IMR-90 (cell line): ENCODE results near the gene SINHCAF. TPM values are rescaled to one million over a fixed set of nuclear protein-coding genes. Genes with fewer than 3 reads are reported as not detected.

Experiments used
- ATAC-seq: fragments of 200-7000 bp; cut with Tn5 transposase; 2 replicates; pipeline ENCODE4 v1.9.1; 2020; ENCODE audit warnings: low read depth, mild to moderate bottlenecking, moderate library complexity
- BruUV-seq: library from RNA; stranded (reverse); fragments of 400-500 nt; replicated peaks from 2 replicates; lab custom pipeline; 2021; lab: Mats Ljungman, UMichigan
- CTCF ChIA-PET: fragments of 300-600 bp; formaldehyde crosslinking; extraction: SDS; loops from one replicate; lab custom pipeline; 2021; ENCODE audit warnings: antibody characterized with exemption; lab: Yijun Ruan, JAX
- POLR2A ChIA-PET: fragments of 300-600 bp; sonication (Branson Sonifier 250); formaldehyde crosslinking; loops from one replicate; lab custom pipeline; 2022; ENCODE audit warnings: antibody characterized with exemption; ENCODE audit not compliant: unreplicated experiment; lab: Charles Lee
- DNase-seq: peaks from one replicate; pipeline ENCODE4 v3.0.0; 2013
- H2AFZ ChIP-seq: replicated peaks from 2 replicates; pipeline ENCODE3; 2013; ENCODE audit warnings: low read length, mild to moderate bottlenecking; ENCODE audit not compliant: poor library complexity
- H2AK5ac ChIP-seq: 2 replicates; pipeline ENCODE4 v1.6.1; 2013; ENCODE audit warnings: low read depth, low read length, inconsistent platforms
- H2AK9ac ChIP-seq: replicated peaks from 2 replicates; pipeline ENCODE3; 2013; ENCODE audit warnings: mild to moderate bottlenecking, low read depth, low read length, moderate library complexity; ENCODE audit not compliant: poor library complexity
- H2BK120ac ChIP-seq: 2 replicates; pipeline ENCODE4 v1.6.1; 2013; ENCODE audit warnings: low read depth, low read length, inconsistent platforms
- H2BK15ac ChIP-seq: 3 replicates; pipeline ENCODE4 v1.6.1; 2013; ENCODE audit warnings: low read depth, low read length, inconsistent platforms
- H2BK20ac ChIP-seq: 2 replicates; pipeline ENCODE4 v1.6.1; 2013; ENCODE audit warnings: low read depth, mild to moderate bottlenecking, inconsistent platforms, low read length, moderate library complexity
- H2BK5ac ChIP-seq: 2 replicates; pipeline ENCODE4 v1.6.1; 2013; ENCODE audit warnings: mild to moderate bottlenecking, low read depth, low read length, inconsistent platforms; ENCODE audit not compliant: poor library complexity, severe bottlenecking
- H3K14ac ChIP-seq: replicated peaks from 2 replicates; pipeline ENCODE4 v1.6.1; 2013; ENCODE audit warnings: low read depth, low read length, inconsistent platforms
- H3K18ac ChIP-seq: 2 replicates; pipeline ENCODE4 v1.6.1; 2013; ENCODE audit warnings: low read depth, low read length, control low read depth
- H3K23ac ChIP-seq: 2 replicates; pipeline ENCODE4 v1.6.1; 2013; ENCODE audit warnings: low read depth, low read length, inconsistent platforms
- H3K27ac ChIP-seq: 2 replicates; pipeline ENCODE4 v1.5.1; 2013; ENCODE audit warnings: mild to moderate bottlenecking, control low read depth, low read length; ENCODE audit not compliant: insufficient read depth
- H3K27me3 ChIP-seq: 2 replicates; pipeline ENCODE4 v1.6.1; 2013; ENCODE audit warnings: low read length; ENCODE audit not compliant: control insufficient read depth, insufficient read depth
- H3K36me3 ChIP-seq: 2 replicates; pipeline ENCODE4 v1.6.1; 2013; ENCODE audit warnings: low read length, mixed read lengths; ENCODE audit not compliant: control insufficient read depth, insufficient read depth
- H3K4ac ChIP-seq: 2 replicates; pipeline ENCODE4 v1.6.1; 2013; ENCODE audit warnings: low read depth, low read length, inconsistent platforms
- H3K4me1 ChIP-seq: 2 replicates; pipeline ENCODE4 v1.6.1; 2013; ENCODE audit warnings: low read length, mixed read lengths; ENCODE audit not compliant: control insufficient read depth, insufficient read depth
- H3K4me2 ChIP-seq: 2 replicates; pipeline ENCODE4 v1.6.1; 2013; ENCODE audit warnings: low read depth, mild to moderate bottlenecking, control low read depth, low read length, moderate library complexity
- H3K4me3 ChIP-seq: 2 replicates; pipeline ENCODE4 v1.5.1; 2013; ENCODE audit warnings: low read depth, mild to moderate bottlenecking, control low read depth, low read length, moderate library complexity; ENCODE audit not compliant: insufficient read depth
- H3K56ac ChIP-seq: 2 replicates; pipeline ENCODE4 v1.6.1; 2013; ENCODE audit warnings: low read length, inconsistent platforms; ENCODE audit not compliant: insufficient read depth; ENCODE audit errors: extremely low read depth
- H3K79me1 ChIP-seq, 2 experiments: 2 replicates each; pipeline ENCODE4 v1.6.1; 2013; ENCODE audit warnings: low read length in 2 of 2, inconsistent platforms in 1 of 2, low read depth in 1 of 2
- H3K9ac ChIP-seq: 2 replicates; pipeline ENCODE4 v1.6.1; 2013; ENCODE audit warnings: low read depth, low read length, control low read depth
- H3K9me1 ChIP-seq: 2 replicates; pipeline ENCODE4 v1.6.1; 2013; ENCODE audit warnings: low read length, inconsistent platforms; ENCODE audit not compliant: insufficient read depth
- H3K9me3 ChIP-seq: 2 replicates; pipeline ENCODE4 v1.6.1; 2013; ENCODE audit warnings: low read length; ENCODE audit not compliant: control insufficient read depth, insufficient read depth
- H4K20me1 ChIP-seq: 2 replicates; pipeline ENCODE4 v1.6.1; 2013; ENCODE audit warnings: low read length, inconsistent platforms; ENCODE audit not compliant: insufficient read depth
- H4K5ac ChIP-seq: 2 replicates; pipeline ENCODE4 v1.6.1; 2013; ENCODE audit warnings: mild to moderate bottlenecking, low read depth, low read length, control low read depth
- H4K8ac ChIP-seq, 2 experiments: 2 replicates each; pipeline ENCODE4 v1.6.1; 2013; ENCODE audit warnings: low read depth in 2 of 2, low read length in 2 of 2, control low read depth in 1 of 2, inconsistent platforms in 1 of 2
- H4K91ac ChIP-seq: 2 replicates; pipeline ENCODE4 v1.6.1; 2013; ENCODE audit warnings: low read depth, low read length, inconsistent platforms; ENCODE audit not compliant: insufficient read depth
- BHLHE40 ChIP-seq: fragments of 150-350 bp; IDR thresholded peaks from 2 replicates; pipeline ENCODE4 v1.6.1; 2016; ENCODE audit warnings: mild to moderate bottlenecking, low read depth, low read length
- CEBPB ChIP-seq: IDR thresholded peaks from 2 replicates; pipeline ENCODE4 v1.6.1; 2012; ENCODE audit warnings: low read depth, low read length, improper control_type of control experiment
- CHD1 ChIP-seq: IDR thresholded peaks from 2 replicates; pipeline ENCODE4 v1.6.1; 2012; ENCODE audit warnings: low read depth, low read length, improper control_type of control experiment
- CTCF ChIP-seq: conservative IDR thresholded peaks from 2 replicates; pipeline ENCODE4 v1.5.1; 2012; ENCODE audit warnings: mild to moderate bottlenecking, low read depth, low read length, improper control_type of control experiment
- ELK1 ChIP-seq: fragments of 150-350 bp; IDR thresholded peaks from 2 replicates; pipeline ENCODE4 v1.6.1; 2016; ENCODE audit warnings: low read depth, mild to moderate bottlenecking, low read length, moderate library complexity, borderline replicate concordance
- FOS ChIP-seq: fragments of 150-350 bp; IDR thresholded peaks from 2 replicates; pipeline ENCODE4 v1.6.1; 2016; ENCODE audit warnings: low read depth, low read length
- MAFK ChIP-seq: IDR thresholded peaks from 2 replicates; pipeline ENCODE4 v1.6.1; 2012; ENCODE audit warnings: low read depth, low read length, improper control_type of control experiment
- MAZ ChIP-seq: IDR thresholded peaks from 2 replicates; pipeline ENCODE4 v1.6.1; 2012; ENCODE audit warnings: low read depth, mild to moderate bottlenecking, low read length, improper control_type of control experiment, moderate library complexity, borderline replicate concordance
- MXI1 ChIP-seq: IDR thresholded peaks from 2 replicates; pipeline ENCODE4 v1.6.1; 2012; ENCODE audit warnings: low read depth, mild to moderate bottlenecking, low read length, moderate library complexity, borderline replicate concordance
- NFE2L2 ChIP-seq: fragments of 150-350 bp; IDR thresholded peaks from 2 replicates; pipeline ENCODE4 v1.6.1; 2016; ENCODE audit warnings: low read depth, mild to moderate bottlenecking, low read length
- POLR2A ChIP-seq: IDR thresholded peaks from 2 replicates; pipeline ENCODE4 v1.6.1; 2012; ENCODE audit warnings: mild to moderate bottlenecking, low read depth, low read length
- RAD21 ChIP-seq: IDR thresholded peaks from 2 replicates; pipeline ENCODE4 v1.6.1; 2012; ENCODE audit warnings: low read length, improper control_type of control experiment
- RCOR1 ChIP-seq: IDR thresholded peaks from 2 replicates; pipeline ENCODE4 v1.6.1; 2012; ENCODE audit warnings: mild to moderate bottlenecking, low read length, improper control_type of control experiment; ENCODE audit not compliant: insufficient replicate concordance
- RFX5 ChIP-seq: IDR thresholded peaks from 2 replicates; pipeline ENCODE4 v1.8.0; 2012; ENCODE audit warnings: low read depth, mild to moderate bottlenecking, low read length, moderate library complexity
- SMC3 ChIP-seq: fragments of 150-350 bp; IDR thresholded peaks from 2 replicates; pipeline ENCODE4 v1.6.1; 2016; ENCODE audit warnings: low read depth, mild to moderate bottlenecking, antibody characterized with exemption, low read length, moderate library complexity
- USF2 ChIP-seq: fragments of 150-350 bp; IDR thresholded peaks from 2 replicates; pipeline ENCODE4 v1.6.1; 2017; ENCODE audit warnings: mild to moderate bottlenecking, antibody characterized with exemption, low read length, low read depth
- WGBS, 2 experiments: methylation state at CpG; one replicate each; pipeline versions ENCODE4 v1.1.5 to v1.1.7; 2013; ENCODE audit warnings: missing lambda C conversion rate in 2 of 2; ENCODE audit not compliant: insufficient read length in 1 of 2; ENCODE audit errors: extremely low coverage in 2 of 2; 5-methylcytosine and 5-hydroxymethylcytosine counted together
- dilution Hi-C: fragments of 300-500 bp; cut with HindIII; formaldehyde crosslinking; loops from one replicate; pipeline ENCODE4 v1.14.3; 2018; ENCODE audit warnings: low sequenced_read_pairs; ENCODE audit not compliant: unreplicated experiment
- in situ Hi-C: fragments of 300-500 bp; cut with MboI; formaldehyde crosslinking; loops from 3 replicates; pipeline ENCODE4 v1.14.3; 2019; ENCODE audit warnings: low sequenced_read_pairs, inconsistent platforms, mixed read lengths
- intact Hi-C: fragments of 100-400 bp; cut with micrococcal nuclease; formaldehyde crosslinking; loops from 2 replicates; pipeline ENCODE4 v1.10.0; 2022
- polyA plus RNA-seq, 3 experiments: library from polyadenylated mRNA; depleted of rRNA; stranded (reverse); fragments of >200 nt; gene quantifications; 2 replicates each; pipeline ENCODE4 v1.2.3, GENCODE V29; 2012; ENCODE audit warnings: low replicate concordance in 1 of 3
- total RNA-seq: library from RNA; depleted of rRNA; stranded (reverse); fragments of >200 nt; gene quantifications from 2 replicates; pipeline ENCODE4 v1.2.3, GENCODE V29; 2012

The SINHCAF gene
- total and polyA plus RNA-seq, 2 of the 4 experiments (the other 2 are of a cell fraction) = 21.6 to 30.8 TPM

- no peak overlapping the region for H4K91ac ChIP-seq
- intact Hi-C loops = loop anchor here (10.0 kb wide), 1 partner anchor 431 kb away; no protein-coding TSS in a partner anchor
- dilution Hi-C loops = no loop called here
- H3K36me3 ChIP-seq = peaks cover 3% of the 10 kb centered on the region; the same call in 1 of the 2 replicates
- no peaks in the 10 kb centered on the region for H3K9me3 ChIP-seq
- no peak overlapping the region for H4K5ac ChIP-seq
- no peak overlapping the region for H3K4ac ChIP-seq
- no peak overlapping the region for H2AK5ac ChIP-seq
- no peak overlapping the region for H3K9ac ChIP-seq
- H2AFZ ChIP-seq = no peak overlapping the region
- H3K27ac ChIP-seq = no peak overlapping the region
- BruUV-seq = no TSS peak
- H4K8ac ChIP-seq = no peak overlapping the region
- no peak overlapping the region for H2BK20ac ChIP-seq
- TF ChIP-seq BHLHE40 (no peak), CHD1 (no peak), RCOR1 (no peak), CTCF (no peak), RAD21 (no peak), FOS (no peak), SMC3 (no peak), NFE2L2 (no peak), CEBPB (no peak), POLR2A (no peak), MAZ (no peak), RFX5 (no peak), ELK1 (no peak), MAFK (no peak), USF2 (no peak), MXI1 (no peak)
- ATAC-seq (no peak), DNase-seq (no peak)
- H2AK9ac ChIP-seq = no peak overlapping the region
- H4K20me1 ChIP-seq = no peaks in the 10 kb centered on the region
- no peak overlapping the region for H2BK15ac ChIP-seq
- no peak overlapping the region for H3K18ac ChIP-seq
- H3K27me3 ChIP-seq = no peaks in the 10 kb centered on the region
- in situ Hi-C loops = no loop called here
- WGBS, 2 experiments = no CpG with 5 or more reads among the region's 2 CpGs
- no peak overlapping the region for H3K23ac ChIP-seq
- ChIA-PET POLR2A (interaction anchor here (0.5 kb wide), 1 partner anchor 101 kb away, joined by 3 read pairs; no protein-coding TSS in a partner anchor), CTCF (no interaction called here)
- H3K79me1 ChIP-seq = no peaks in the 10 kb centered on the region
- no peak overlapping the region for H3K4me2 ChIP-seq
- no peak overlapping the region for H3K14ac ChIP-seq
- no peaks in the 10 kb centered on the region for H3K4me1 ChIP-seq
- H3K4me3 ChIP-seq = no peak overlapping the region
- H3K9me1 ChIP-seq = peaks cover 3% of the 10 kb centered on the region; the same call in 1 of the 2 replicates
- H2BK5ac ChIP-seq = no peak overlapping the region
- H2BK120ac ChIP-seq = no peak overlapping the region
- H3K56ac ChIP-seq = no peak overlapping the region
Observed at GRCh38 chr12:31275491-31275890, 50.5 kb downstream of the SINHCAF start.
